Tibial artery (tissue), 4 donors: ENCODE data around the gene CLINT1.

ENCODE experiments used
- DNase-seq, 2 donors: peaks; one replicate each; pipeline ENCODE4 v3.0.0-alpha.2; 2019
- H3K27ac ChIP-seq, 2 donors: fragments of 200-600 bp; sonication (generic) in 1 of 2; 1 replicate in 1 of 2; 2 replicates in 1 of 2; pipeline ENCODE4 v1.5.1; 2018 to 2019; ENCODE audit warnings: mild to moderate bottlenecking in 1 of 2
- H3K27me3 ChIP-seq, 2 donors: fragments of 200-600 bp; sonication (generic) in 1 of 2; one replicate each; pipeline versions ENCODE4 v1.5.1 to v1.6.0; 2016 to 2019
- H3K36me3 ChIP-seq, 3 donors: fragments of 200-600 bp; sonication (generic) in 2 of 3; one replicate each; pipeline ENCODE4 v1.5.1; 2016 to 2019; ENCODE audit warnings: mild to moderate bottlenecking in 2 of 3
- H3K4me1 ChIP-seq, 4 donors: fragments of 200-600 bp; sonication (generic) in 2 of 4; 1 replicate in 3 of 4; 2 replicates in 1 of 4; pipeline ENCODE4 v1.5.1; 2016 to 2019
- H3K4me3 ChIP-seq, 2 donors: fragments of 200-600 bp; sonication (generic) in 1 of 2; 1 replicate in 1 of 2; 2 replicates in 1 of 2; pipeline ENCODE4 v1.5.1; 2018 to 2019; ENCODE audit warnings: mild to moderate bottlenecking in 2 of 2
- H3K9me3 ChIP-seq, 3 donors: fragments of 200-600 bp; sonication (generic) in 1 of 3; one replicate each; pipeline ENCODE4 v1.5.1; 2016 to 2019
- intact Hi-C: fragments of 100-400 bp; cut with DNase I; formaldehyde crosslinking; loops from one replicate; pipeline ENCODE4 v1.15.0; 2023; ENCODE audit warnings: low total_unique reads
- TF ChIP-seq, protein P1 (sequence below), 2 experiments: fragments of 200-600 bp in 1 of 2; fragments of 450-650 bp in 1 of 2; IDR thresholded peaks; one replicate each; pipeline ENCODE4 v1.5.1; 2017 to 2019; ENCODE audit warnings: antibody characterized with exemption in 2 of 2, mild to moderate bottlenecking in 1 of 2, moderate library complexity in 1 of 2

CLINT1 gene

DNA sequence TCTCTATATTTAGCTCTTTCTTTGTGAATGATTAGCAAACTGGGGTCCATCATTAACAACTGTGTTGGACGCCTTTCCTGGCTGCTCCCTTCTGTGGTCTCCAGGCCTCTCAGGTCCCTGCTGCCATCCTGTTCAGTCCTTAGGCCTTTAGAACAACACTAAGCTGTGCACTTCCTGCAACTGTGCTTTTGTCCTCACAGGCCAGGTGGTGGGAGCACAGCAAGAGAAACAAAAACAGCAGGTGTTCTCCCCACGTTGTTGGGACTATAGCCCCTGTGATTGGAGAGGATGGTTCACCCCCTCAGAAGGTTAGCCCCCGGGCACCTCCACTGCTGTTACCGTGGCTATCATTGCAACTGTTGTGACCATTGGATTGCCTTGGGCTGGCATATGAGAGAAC is 41.7 kb upstream of the CLINT1 start:
- no peak for DNase-seq
- intact Hi-C loops, result no loop called here
- Histone ChIP-seq H3K36me3 (no peaks in the 10 kb centered on the region), H3K4me3 (no peak overlapping the region), H3K4me1 (peaks cover 0 to 9% (median 0%) of the 10 kb centered on the region in 4 donors), H3K27me3 (no peaks in the 10 kb centered on the region), H3K9me3 (no peaks in the 10 kb centered on the region), H3K27ac (no peak overlapping the region)
- TF ChIP-seq, protein P1, sequence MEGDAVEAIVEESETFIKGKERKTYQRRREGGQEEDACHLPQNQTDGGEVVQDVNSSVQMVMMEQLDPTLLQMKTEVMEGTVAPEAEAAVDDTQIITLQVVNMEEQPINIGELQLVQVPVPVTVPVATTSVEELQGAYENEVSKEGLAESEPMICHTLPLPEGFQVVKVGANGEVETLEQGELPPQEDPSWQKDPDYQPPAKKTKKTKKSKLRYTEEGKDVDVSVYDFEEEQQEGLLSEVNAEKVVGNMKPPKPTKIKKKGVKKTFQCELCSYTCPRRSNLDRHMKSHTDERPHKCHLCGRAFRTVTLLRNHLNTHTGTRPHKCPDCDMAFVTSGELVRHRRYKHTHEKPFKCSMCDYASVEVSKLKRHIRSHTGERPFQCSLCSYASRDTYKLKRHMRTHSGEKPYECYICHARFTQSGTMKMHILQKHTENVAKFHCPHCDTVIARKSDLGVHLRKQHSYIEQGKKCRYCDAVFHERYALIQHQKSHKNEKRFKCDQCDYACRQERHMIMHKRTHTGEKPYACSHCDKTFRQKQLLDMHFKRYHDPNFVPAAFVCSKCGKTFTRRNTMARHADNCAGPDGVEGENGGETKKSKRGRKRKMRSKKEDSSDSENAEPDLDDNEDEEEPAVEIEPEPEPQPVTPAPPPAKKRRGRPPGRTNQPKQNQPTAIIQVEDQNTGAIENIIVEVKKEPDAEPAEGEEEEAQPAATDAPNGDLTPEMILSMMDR (IDR thresholded peaks at IDR 0.05), result no peak

DNA sequence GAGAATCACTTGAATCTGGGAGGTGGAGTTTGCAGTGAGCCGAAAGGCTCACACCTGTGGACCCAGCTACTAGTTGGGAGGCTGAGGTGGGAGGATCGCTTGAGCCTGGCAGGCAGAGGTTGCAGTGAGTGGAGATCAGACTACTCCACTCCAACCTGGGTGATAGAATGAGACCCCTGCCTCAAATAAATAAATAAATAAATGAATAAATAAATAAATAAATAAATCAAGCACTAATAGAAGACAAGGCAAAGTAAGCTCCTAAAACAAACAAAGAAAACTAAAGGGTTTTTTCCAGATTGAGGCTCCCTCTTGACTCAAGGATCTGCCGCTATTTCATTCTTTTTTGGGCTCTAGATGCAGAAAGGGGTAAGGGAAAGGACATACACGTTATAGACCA is 34.7 kb upstream of the CLINT1 start:
- TF ChIP-seq, protein P1 (IDR thresholded peaks at IDR 0.05), result no peak
- Histone ChIP-seq H3K9me3 (no peaks in the 10 kb centered on the region), H3K4me1 (peaks cover 0 to 10% (median 4%) of the 10 kb centered on the region in 4 donors), H3K4me3 (no peak overlapping the region), H3K36me3 (no peaks in the 10 kb centered on the region), H3K27me3 (no peaks in the 10 kb centered on the region), H3K27ac (no peak overlapping the region)
- intact Hi-C loops, result no loop called here
- DNase-seq, result no peak

DNA sequence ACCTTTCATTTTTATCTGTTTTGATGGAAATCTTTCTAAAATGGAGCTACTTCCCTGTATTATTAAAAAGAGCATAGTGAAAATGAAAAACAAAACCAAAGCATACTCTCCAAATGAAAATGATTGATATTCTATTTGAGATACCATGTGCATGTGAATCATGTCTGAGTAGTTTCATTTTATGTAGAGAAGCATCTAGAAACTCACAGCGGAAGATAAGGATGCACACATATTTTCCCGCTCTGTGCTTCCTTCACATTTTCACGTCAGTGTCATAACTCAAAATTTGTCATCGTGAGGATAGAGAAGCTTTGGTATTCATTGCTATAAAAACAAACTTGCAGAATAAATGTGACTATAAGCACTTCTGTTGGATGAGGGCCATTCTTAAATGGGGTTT is 34.0 kb upstream of the CLINT1 start:
- Histone ChIP-seq H3K9me3 (no peaks in the 10 kb centered on the region), H3K4me1 (peaks cover 0 to 10% (median 4%) of the 10 kb centered on the region in 4 donors), H3K27me3 (no peaks in the 10 kb centered on the region), H3K27ac (no peak overlapping the region), H3K36me3 (no peaks in the 10 kb centered on the region), H3K4me3 (no peak overlapping the region)
- no peak for DNase-seq
- intact Hi-C loops, result no loop called here
- TF ChIP-seq, protein P1 (IDR thresholded peaks at IDR 0.05), result no peak

DNA sequence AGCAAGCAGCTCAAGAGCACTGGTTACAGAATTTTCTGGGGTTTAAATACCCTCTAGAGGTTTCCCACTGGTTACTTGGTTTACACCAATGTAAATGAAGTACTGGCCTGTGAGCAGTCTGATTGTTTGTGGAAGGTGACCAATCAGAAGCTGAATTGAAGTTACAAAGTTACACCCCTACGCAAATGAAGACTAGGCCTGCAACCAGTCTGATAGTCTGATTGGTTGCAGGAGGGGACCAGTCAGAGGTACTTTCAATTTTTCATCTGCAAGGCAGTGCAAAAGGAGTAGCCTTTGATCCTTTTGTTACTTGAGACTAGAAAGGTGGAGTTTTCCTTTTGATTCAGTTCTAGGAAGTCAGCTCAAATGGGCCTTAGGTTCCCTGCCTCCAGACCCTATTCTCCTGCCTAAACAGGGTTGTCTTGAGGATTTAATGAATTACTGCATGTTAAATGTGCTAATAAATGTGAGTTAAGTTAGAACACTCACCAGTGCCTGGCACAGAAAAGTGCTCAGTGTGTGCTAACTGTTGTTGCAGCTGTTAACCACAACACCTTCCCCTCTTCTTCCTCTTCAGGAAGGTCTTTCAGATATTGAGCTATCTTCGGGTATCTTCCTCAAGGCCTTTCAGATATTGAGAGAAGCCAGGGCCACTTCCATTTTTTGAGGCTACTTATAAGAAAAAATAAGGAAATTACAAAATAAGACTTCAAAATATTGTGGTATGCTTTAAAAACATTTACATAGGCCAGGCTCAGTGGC is 32.1 kb upstream of the CLINT1 start:
- no peak overlapping the region for H3K4me3 ChIP-seq
- no peak for DNase-seq
- no peak overlapping the region for H3K27ac ChIP-seq
- H3K27me3 ChIP-seq, result no peaks in the 10 kb centered on the region
- TF ChIP-seq, protein P1 (IDR thresholded peaks at IDR 0.05), result no peak
- no peaks in the 10 kb centered on the region for H3K9me3 ChIP-seq
- H3K4me1 ChIP-seq, result peaks cover 0 to 10% (median 4%) of the 10 kb centered on the region in 4 donors
- no peaks in the 10 kb centered on the region for H3K36me3 ChIP-seq
- intact Hi-C loops, result no loop called here

DNA sequence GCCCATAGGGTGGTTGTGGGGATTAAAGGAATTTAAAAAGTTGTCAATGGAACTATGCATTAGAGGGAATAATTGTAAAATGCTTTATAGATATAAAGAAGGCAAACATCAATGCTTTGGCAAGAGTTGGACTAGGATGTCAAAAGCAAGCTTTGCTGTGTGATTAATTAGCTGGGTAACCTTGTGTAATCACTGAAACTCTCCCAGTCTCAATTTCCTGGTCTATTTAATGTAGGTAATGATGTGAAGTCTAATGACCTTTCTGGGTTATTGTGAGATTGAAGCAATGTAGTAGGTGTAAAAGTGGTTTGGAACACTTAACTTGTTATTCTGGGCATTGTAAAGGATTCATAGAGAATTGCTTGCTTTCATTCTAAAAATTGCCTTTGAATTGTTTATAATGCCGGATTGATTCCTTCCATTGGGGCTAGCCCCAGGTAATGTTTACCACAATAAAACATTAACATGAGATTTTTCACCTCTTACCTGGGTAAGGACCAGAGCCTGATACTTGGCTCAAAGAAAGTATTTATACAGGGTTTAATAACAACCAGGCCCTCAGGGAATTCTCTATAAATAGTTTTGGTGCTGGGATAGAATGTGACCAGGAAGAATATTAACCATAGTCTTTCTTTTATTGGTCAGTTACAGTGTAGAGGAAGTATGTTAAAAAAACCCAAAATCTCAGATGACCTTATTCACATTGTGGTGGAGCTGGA is 30.0 kb upstream of the CLINT1 start:
- H3K9me3 ChIP-seq, result no peaks in the 10 kb centered on the region
- TF ChIP-seq, protein P1 (IDR thresholded peaks at IDR 0.05), result no peak
- H3K27ac ChIP-seq, result no peak overlapping the region
- no peak overlapping the region for H3K4me3 ChIP-seq
- H3K27me3 ChIP-seq, result no peaks in the 10 kb centered on the region
- intact Hi-C loops, result no loop called here
- no peaks in the 10 kb centered on the region for H3K36me3 ChIP-seq
- peaks cover 0 to 10% (median 4%) of the 10 kb centered on the region in 4 donors for H3K4me1 ChIP-seq
- DNase-seq, result no peak
